Kidney (tissue), 14 donors: ENCODE data around the gene OSCP1. TPM values are rescaled to one million over a fixed set of nuclear protein-coding genes. Genes with fewer than 3 reads are reported as not detected.
A peak's percentile ranks its signal among the peaks of the same experiment; 100 is the strongest.

ENCODE experiments used
- DNase-seq, 5 donors: peaks; one replicate each; pipeline ENCODE4 v3.0.0-alpha.2; 2013 to 2020
- FAIRE-seq: peaks from 2 replicates; lab custom pipeline; 2012; peaks lifted over from hg19 to GRCh38; lab: Jason Lieb, UNC
- H3K27ac ChIP-seq, 2 donors: one replicate each; pipeline ENCODE4 v1.7.0; 2013; ENCODE audit warnings: low read depth in 2 of 2, low read length in 2 of 2, inconsistent platforms in 1 of 2
- H3K27me3 ChIP-seq: one replicate; pipeline ENCODE4 v1.7.1; 2013; ENCODE audit warnings: low read length, inconsistent platforms; ENCODE audit not compliant: control insufficient read depth, insufficient read depth
- H3K36me3 ChIP-seq, 3 donors: one replicate each; pipeline versions ENCODE4 v1.7.0 to v1.7.1; 2013; ENCODE audit warnings: low read length in 3 of 3, control low read depth in 1 of 3, inconsistent platforms in 1 of 3; ENCODE audit not compliant: insufficient read depth in 3 of 3, control insufficient read depth in 2 of 3
- H3K4me1 ChIP-seq, 3 donors: one replicate each; pipeline versions ENCODE4 v1.7.0 to v1.7.1; 2013; ENCODE audit warnings: low read length in 3 of 3, inconsistent platforms in 1 of 3, low read depth in 1 of 3; ENCODE audit not compliant: control insufficient read depth in 2 of 3, insufficient read depth in 2 of 3
- H3K4me3 ChIP-seq, 3 donors: one replicate each; pipeline versions ENCODE4 v1.7.0 to v1.8.1; 2013; ENCODE audit warnings: low read length in 3 of 3, control low read depth in 1 of 3, inconsistent platforms in 1 of 3
- H3K9ac ChIP-seq, 3 donors: one replicate each; pipeline versions ENCODE4 v1.7.0 to v1.7.1; 2013; ENCODE audit warnings: low read length in 3 of 3, control low read depth in 1 of 3, inconsistent platforms in 1 of 3
- H3K9me3 ChIP-seq, 3 donors: one replicate each; pipeline versions ENCODE4 v1.7.0 to v1.7.1; 2013; ENCODE audit warnings: low read length in 3 of 3, control low read depth in 1 of 3, inconsistent platforms in 1 of 3; ENCODE audit not compliant: control insufficient read depth in 2 of 3, insufficient read depth in 1 of 3
- CTCF ChIP-seq: IDR thresholded peaks from 3 replicates; pipeline ENCODE4 v1.5.1; 2012; ENCODE audit warnings: mild to moderate bottlenecking, moderate library complexity, borderline replicate concordance; ENCODE audit not compliant: insufficient read depth; ENCODE audit errors: extremely low read depth
- intact Hi-C: fragments of 100-400 bp; cut with DNase I; formaldehyde crosslinking; loops from one replicate; pipeline ENCODE4 v1.11.1; 2022
- polyA plus RNA-seq: library from polyadenylated mRNA; stranded (reverse); fragments of 350-450 nt; fragmentation: Illumina TruSeq; extraction: RNeasy Lipid Tissue Mini Kit (QIAGEN cat#74804); gene quantifications from one replicate; pipeline ENCODE4 v1.2.3, GENCODE V29; 2014; ENCODE audit warnings: low read depth, low replicate concordance; ENCODE audit not compliant: insufficient read depth
- total RNA-seq: library from RNA; stranded (reverse); fragmentation: NEBNext Ultra II Directional; extraction: Animal tissue kit (Norgen Biotek cat#: 25700); gene quantifications from one replicate; pipeline ENCODE4 v1.2.1, GENCODE V29; 2021
- donor health status: control.
- donor health status: control.
- donor health status: control.
- donor health status: control.
- donor health status: control.
- donor health status: DM: yes; HTN: yes; CAD: no.
- donor health status: Normal renal cell carcinoma (clear cell type).

The OSCP1 gene
- total and polyA plus RNA-seq, 2 donors from 2014 or later, result 22.0 to 27.8 TPM

- Histone ChIP-seq H3K27me3 (no peaks in the 10 kb centered on the region), H3K4me1 (peaks cover 0 to 32% (median 18%) of the 10 kb centered on the region in 3 donors), H3K4me3 (peak overlapping the region; percentile 74 to 93 (median 87)), H3K36me3 (no peaks in the 10 kb centered on the region), H3K9ac (peak overlapping the region; percentile 38 to 91 (median 84)), H3K27ac (peak overlapping the region; percentile 82), H3K9me3 (no peaks in the 10 kb centered on the region)
- FAIRE-seq, result no peak
- peak; percentile 62 to 94 (median 77) for DNase-seq
- intact Hi-C loops, result no loop called here
- TF ChIP-seq CTCF, result no peak
Measured at GRCh38 chr1:36384542-36385409, 65.5 kb downstream of the OSCP1 start.

GRCh38 chr1:36383240-36383639, 67.0 kb downstream of the OSCP1 start:
- FAIRE-seq (no peak), DNase-seq (peak in 1 of 5 donors; percentile 43)
- H3K36me3 ChIP-seq, result no peaks in the 10 kb centered on the region
- H3K4me3 ChIP-seq, result no peak overlapping the region
- H3K27me3 ChIP-seq, result no peaks in the 10 kb centered on the region
- peaks cover 0 to 35% (median 20%) of the 10 kb centered on the region in 3 donors for H3K4me1 ChIP-seq
- no peak for TF ChIP-seq CTCF
- H3K9ac ChIP-seq, result no peak overlapping the region
- no peak overlapping the region for H3K27ac ChIP-seq
- intact Hi-C loops, result no loop called here
- H3K9me3 ChIP-seq, result no peaks in the 10 kb centered on the region

- Histone ChIP-seq H3K27me3 (no peaks in the 10 kb centered on the region), H3K36me3 (no peaks in the 10 kb centered on the region), H3K27ac (no peak overlapping the region), H3K9ac (no peak overlapping the region), H3K9me3 (no peaks in the 10 kb centered on the region), H3K4me1 (peaks cover 0 to 38% (median 20%) of the 10 kb centered on the region in 3 donors), H3K4me3 (no peak overlapping the region)
- no peak for TF ChIP-seq CTCF
- DNase-seq (no peak), FAIRE-seq (no peak)
- intact Hi-C loops, result no loop called here
Measured at GRCh38 chr1:36382669-36383068, 67.6 kb downstream of the OSCP1 start.
